ENCODE measurements around the gene ZC3H13.

The ZC3H13 gene

GRCh38 chr13:45928176-45928575 is 124.4 kb downstream of the ZC3H13 start:
- Histone ChIP-seq H3K36me3 (ENCODE audit: control insufficient read depth, low read length) (no peaks in the 10 kb centered on the region), H4K20me1 (ENCODE audit: control insufficient read depth, insufficient read depth, low read depth, low read length) (no peaks in the 10 kb centered on the region), H3K4me1 (ENCODE audit: control insufficient read depth, low read length) (no peaks in the 10 kb centered on the region), H3K9me3 (ENCODE audit: control insufficient read depth, insufficient read depth, low read length) (no peaks in the 10 kb centered on the region), H3K9me2 (replicated peaks; ENCODE audit: control insufficient read depth, low read length) (no peaks in the 10 kb centered on the region; the same call in 1 of the 2 replicates), H3K27ac (ENCODE audit: low read depth, low read length) (no peak overlapping the region), H3F3A (ENCODE audit: control insufficient read depth, insufficient read depth) (no peaks in the 10 kb centered on the region), H3K79me2 (ENCODE audit: control insufficient read depth, low read length) (no peaks in the 10 kb centered on the region), H3K27me3 (ENCODE audit: control insufficient read depth, low read length) (peaks cover 11% of the 10 kb centered on the region; the same call in 1 of the 2 replicates), H3K4me2 (ENCODE audit: low read length) (no peak overlapping the region), H3K4me3 (ENCODE audit: low read length) (no peak overlapping the region)
- TF ChIP-seq, protein P1, sequence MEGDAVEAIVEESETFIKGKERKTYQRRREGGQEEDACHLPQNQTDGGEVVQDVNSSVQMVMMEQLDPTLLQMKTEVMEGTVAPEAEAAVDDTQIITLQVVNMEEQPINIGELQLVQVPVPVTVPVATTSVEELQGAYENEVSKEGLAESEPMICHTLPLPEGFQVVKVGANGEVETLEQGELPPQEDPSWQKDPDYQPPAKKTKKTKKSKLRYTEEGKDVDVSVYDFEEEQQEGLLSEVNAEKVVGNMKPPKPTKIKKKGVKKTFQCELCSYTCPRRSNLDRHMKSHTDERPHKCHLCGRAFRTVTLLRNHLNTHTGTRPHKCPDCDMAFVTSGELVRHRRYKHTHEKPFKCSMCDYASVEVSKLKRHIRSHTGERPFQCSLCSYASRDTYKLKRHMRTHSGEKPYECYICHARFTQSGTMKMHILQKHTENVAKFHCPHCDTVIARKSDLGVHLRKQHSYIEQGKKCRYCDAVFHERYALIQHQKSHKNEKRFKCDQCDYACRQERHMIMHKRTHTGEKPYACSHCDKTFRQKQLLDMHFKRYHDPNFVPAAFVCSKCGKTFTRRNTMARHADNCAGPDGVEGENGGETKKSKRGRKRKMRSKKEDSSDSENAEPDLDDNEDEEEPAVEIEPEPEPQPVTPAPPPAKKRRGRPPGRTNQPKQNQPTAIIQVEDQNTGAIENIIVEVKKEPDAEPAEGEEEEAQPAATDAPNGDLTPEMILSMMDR (IDR thresholded peaks at IDR 0.05; ENCODE audit: low read depth, low read length, poor library complexity, severe bottlenecking), result no peak
- no peak for TF ChIP-seq EZH2phosphoT487 (IDR thresholded peaks at IDR 0.05; ENCODE audit: borderline replicate concordance, low read length)

- no peak for TF ChIP-seq EZH2phosphoT487 (IDR thresholded peaks at IDR 0.05; ENCODE audit: borderline replicate concordance, low read length)
- TF ChIP-seq, protein P1 (IDR thresholded peaks at IDR 0.05; ENCODE audit: low read depth, low read length, poor library complexity, severe bottlenecking), result no peak
- H3K36me3 ChIP-seq (ENCODE audit: control insufficient read depth, low read length), result no peaks in the 10 kb centered on the region
Observed at GRCh38 chr13:45926741-45927140, 125.8 kb downstream of the ZC3H13 start.

GRCh38 chr13:45925151-45925550 is 127.4 kb downstream of the ZC3H13 start:
- no peak overlapping the region for H3K4me2 ChIP-seq (ENCODE audit: low read length)
- H3K36me3 ChIP-seq (ENCODE audit: control insufficient read depth, low read length), result no peaks in the 10 kb centered on the region
- H3K4me1 ChIP-seq (ENCODE audit: control insufficient read depth, low read length), result no peaks in the 10 kb centered on the region
- H3F3A ChIP-seq (ENCODE audit: control insufficient read depth, insufficient read depth), result no peaks in the 10 kb centered on the region
- H3K9me3 ChIP-seq (ENCODE audit: control insufficient read depth, insufficient read depth, low read length), result no peaks in the 10 kb centered on the region
- H3K27ac ChIP-seq (ENCODE audit: low read depth, low read length), result no peak overlapping the region
- H3K79me2 ChIP-seq (ENCODE audit: control insufficient read depth, low read length), result no peaks in the 10 kb centered on the region
- no peak overlapping the region for H3K4me3 ChIP-seq (ENCODE audit: low read length)
- TF ChIP-seq EZH2phosphoT487 (IDR thresholded peaks at IDR 0.05; ENCODE audit: borderline replicate concordance, low read length), result no peak
- TF ChIP-seq, protein P1 (IDR thresholded peaks at IDR 0.05; ENCODE audit: low read depth, low read length, poor library complexity, severe bottlenecking), result no peak
- no peaks in the 10 kb centered on the region for H4K20me1 ChIP-seq (ENCODE audit: control insufficient read depth, insufficient read depth, low read depth, low read length)
- no peaks in the 10 kb centered on the region for H3K9me2 ChIP-seq (replicated peaks; ENCODE audit: control insufficient read depth, low read length)
- no peaks in the 10 kb centered on the region for H3K27me3 ChIP-seq (ENCODE audit: control insufficient read depth, low read length)

More at GRCh38 chr13:45926741-45927140, 125.8 kb downstream of the ZC3H13 start:
- Histone ChIP-seq H4K20me1 (ENCODE audit: control insufficient read depth, insufficient read depth, low read depth, low read length) (no peaks in the 10 kb centered on the region), H3K4me1 (ENCODE audit: control insufficient read depth, low read length) (no peaks in the 10 kb centered on the region), H3K9me2 (replicated peaks; ENCODE audit: control insufficient read depth, low read length) (no peaks in the 10 kb centered on the region; the same call in 1 of the 2 replicates), H3K79me2 (ENCODE audit: control insufficient read depth, low read length) (no peaks in the 10 kb centered on the region), H3K4me3 (ENCODE audit: low read length) (no peak overlapping the region), H3K27ac (ENCODE audit: low read depth, low read length) (no peak overlapping the region), H3K9me3 (ENCODE audit: control insufficient read depth, insufficient read depth, low read length) (no peaks in the 10 kb centered on the region), H3F3A (ENCODE audit: control insufficient read depth, insufficient read depth) (no peaks in the 10 kb centered on the region), H3K4me2 (ENCODE audit: low read length) (no peak overlapping the region), H3K27me3 (ENCODE audit: control insufficient read depth, low read length) (peaks cover under 1% of the 10 kb centered on the region; the same call in 1 of the 2 replicates)

All from DOHH2 (cell line).